NCI-H82 treated with DMSO at 0.1 percent for 48 hours (cell line): ENCODE results near the gene EFCAB6.

Experiments
- DNase-seq: peaks from one replicate; lab custom pipeline; 2025; ENCODE audit not compliant: unreplicated experiment; lab: John Stamatoyannopoulos, UW

The EFCAB6 gene

GRCh38 chr22:43592476-43592875 is 219.6 kb downstream of the EFCAB6 start:
- no peak for DNase-seq

- no peak for DNase-seq
These were observed 220.7 kb downstream of the EFCAB6 start for GRCh38 chr22:43591380-43591779.

GRCh38 chr22:43587574-43587973 is 224.5 kb downstream of the EFCAB6 start:
- DNase-seq = no peak

- DNase-seq = no peak
These were observed 228.6 kb downstream of the EFCAB6 start for GRCh38 chr22:43583501-43583900.

GRCh38 chr22:43582394-43582793 is 229.7 kb downstream of the EFCAB6 start:
- no peak for DNase-seq

- DNase-seq = no peak
These were observed 231.8 kb downstream of the EFCAB6 start for GRCh38 chr22:43580271-43580750.

GRCh38 chr22:43574738-43575137 is 237.4 kb downstream of the EFCAB6 start:
- no peak for DNase-seq

- DNase-seq = no peak
These were observed 239.4 kb downstream of the EFCAB6 start for GRCh38 chr22:43572710-43573109.

GRCh38 chr22:43571181-43571580 is 240.9 kb downstream of the EFCAB6 start:
- peak; percentile 75 for DNase-seq

- no peak for DNase-seq
These were observed 241.5 kb downstream of the EFCAB6 start for GRCh38 chr22:43570531-43571165.

GRCh38 chr22:43569111-43569510 is 243.0 kb downstream of the EFCAB6 start:
- DNase-seq = no peak

- DNase-seq = no peak
These were observed 244.3 kb downstream of the EFCAB6 start for GRCh38 chr22:43567691-43568324.

- no peak for DNase-seq
These were observed 245.4 kb downstream of the EFCAB6 start for GRCh38 chr22:43566561-43567332.

GRCh38 chr22:43566021-43566420 is 246.1 kb downstream of the EFCAB6 start:
- no peak for DNase-seq

GRCh38 chr22:43564859-43565258 is 247.2 kb downstream of the EFCAB6 start:
- DNase-seq = no peak

- no peak for DNase-seq
These were observed 248.5 kb downstream of the EFCAB6 start for GRCh38 chr22:43563571-43563970.

GRCh38 chr22:43562843-43563242 is 249.3 kb downstream of the EFCAB6 start:
- no peak for DNase-seq

- peak; percentile 15 for DNase-seq
These were observed 250.5 kb downstream of the EFCAB6 start for GRCh38 chr22:43561415-43562178.

- DNase-seq = no peak
These were observed 251.5 kb downstream of the EFCAB6 start for GRCh38 chr22:43560651-43561050.

- DNase-seq = no peak
These were observed 256.3 kb downstream of the EFCAB6 start for GRCh38 chr22:43555561-43556515.
